B cell (primary cell): ENCODE data around the gene PIH1D1. TPM values are rescaled to one million over a fixed set of nuclear protein-coding genes. Genes with fewer than 3 reads are reported as not detected.

Source experiments
- ATAC-seq: fragments of 200-7000 bp; cut with Tn5 transposase; one replicate; pipeline ENCODE4 v1.10.0; 2021; ENCODE audit warnings: low read depth, mild to moderate bottlenecking, moderate number of reproducible peaks, moderate library complexity
- CTCF ChIA-PET: fragments of 350-600 bp; sonication (Branson Sonifier 250); formaldehyde crosslinking; loops from one replicate; lab custom pipeline; 2021; ENCODE audit warnings: antibody characterized with exemption, inconsistent platforms; lab: Charles Lee
- POLR2A ChIA-PET: fragments of 350-600 bp; sonication (Branson Sonifier 250); formaldehyde crosslinking; loops from one replicate; lab custom pipeline; 2021; ENCODE audit warnings: antibody characterized with exemption; lab: Charles Lee
- DNase-seq: peaks from one replicate; pipeline ENCODE4 v3.0.0; 2013
- H2AFZ ChIP-seq: 2 replicates; pipeline ENCODE4 v1.6.1; 2012; ENCODE audit warnings: mild to moderate bottlenecking, low read depth, low read length; ENCODE audit not compliant: insufficient read depth, poor library complexity, severe bottlenecking
- H3K27ac ChIP-seq, 2 donors: 1 replicate in 1 of 2; 2 replicates in 1 of 2; pipeline ENCODE4 v1.5.1; 2012 to 2013; ENCODE audit warnings: low read length in 2 of 2, mild to moderate bottlenecking in 2 of 2, moderate library complexity in 1 of 2
- H3K27me3 ChIP-seq, 4 experiments: fragments of 200-600 bp in 1 of 4; sonication (generic) in 1 of 4; replicated peaks in 1 of 4; 1 replicate in 2 of 4; 2 replicates in 2 of 4; pipeline versions ENCODE4 v1.6.1 to v1.7.0; 2013 to 2016; ENCODE audit warnings: low read length in 3 of 4, mild to moderate bottlenecking in 2 of 4, mixed read lengths in 1 of 4, moderate library complexity in 1 of 4; ENCODE audit not compliant: insufficient read depth in 4 of 4, control insufficient read depth in 3 of 4; ENCODE audit errors: control extremely low read depth in 1 of 4
- H3K36me3 ChIP-seq, 2 experiments: replicated peaks in 1 of 2; 1 replicate in 1 of 2; 2 replicates in 1 of 2; pipeline versions ENCODE4 v1.6.1 to v1.7.1; 2013; ENCODE audit warnings: low read length in 1 of 2; ENCODE audit not compliant: insufficient read depth in 2 of 2, control insufficient read depth in 1 of 2; ENCODE audit errors: control extremely low read depth in 1 of 2, extremely low read depth in 1 of 2
- H3K4me1 ChIP-seq, 2 donors: fragments of 200-600 bp in 1 of 2; sonication (generic) in 1 of 2; 1 replicate in 1 of 2; 2 replicates in 1 of 2; pipeline versions ENCODE4 v1.5.1 to v1.6.1; 2013 to 2017; ENCODE audit warnings: low read length in 2 of 2; ENCODE audit not compliant: control insufficient read depth in 2 of 2, insufficient read depth in 2 of 2
- H3K4me2 ChIP-seq: replicated peaks from 2 replicates; pipeline ENCODE3; 2012; ENCODE audit warnings: mild to moderate bottlenecking, low read depth, low read length; ENCODE audit not compliant: poor library complexity, severe bottlenecking
- H3K4me3 ChIP-seq, 5 experiments: fragments of 200-600 bp in 1 of 5; sonication (generic) in 1 of 5; 1 replicate in 3 of 5; 2 replicates in 2 of 5; pipeline versions ENCODE4 v1.5.1 to v1.7.0; 2011 to 2016; ENCODE audit warnings: low read length in 4 of 5, mild to moderate bottlenecking in 4 of 5, low read depth in 2 of 5, control low read depth in 1 of 5, moderate library complexity in 1 of 5; ENCODE audit not compliant: insufficient read depth in 1 of 5; ENCODE audit errors: control extremely low read depth in 1 of 5, extremely low read depth in 1 of 5
- H3K79me2 ChIP-seq: fragments of 200-600 bp; sonication (generic); one replicate; pipeline ENCODE4 v1.6.0; 2016; ENCODE audit warnings: low read length; ENCODE audit not compliant: control insufficient read depth, insufficient read depth
- H3K9ac ChIP-seq: fragments of 200-600 bp; sonication (generic); 2 replicates; pipeline ENCODE4 v1.6.1; 2017; ENCODE audit warnings: mild to moderate bottlenecking, low read length, moderate library complexity
- H3K9me3 ChIP-seq, 3 donors: one replicate each; pipeline versions ENCODE4 v1.6.1 to v1.7.1; 2013; ENCODE audit warnings: low read length in 2 of 3; ENCODE audit not compliant: control insufficient read depth in 2 of 3, insufficient read depth in 1 of 3; ENCODE audit errors: control extremely low read depth in 1 of 3
- H4K20me1 ChIP-seq: 2 replicates; pipeline ENCODE4 v1.6.0; 2012; ENCODE audit warnings: mild to moderate bottlenecking, low read length; ENCODE audit not compliant: insufficient read depth, control insufficient read depth, poor library complexity, severe bottlenecking
- H3K27ac Mint-ChIP-seq: one replicate; pipeline ENCODE4 v1.8.0; 2021; ENCODE audit warnings: mixed read lengths
- H3K27me3 Mint-ChIP-seq: one replicate; pipeline ENCODE4 v1.8.0; 2021; ENCODE audit warnings: mixed read lengths
- H3K4me1 Mint-ChIP-seq: one replicate; pipeline ENCODE4 v1.8.0; 2021; ENCODE audit warnings: mixed read lengths
- H3K4me3 Mint-ChIP-seq: one replicate; pipeline ENCODE4 v1.8.0; 2021; ENCODE audit warnings: mixed read lengths
- H3K9me3 Mint-ChIP-seq: one replicate; pipeline ENCODE4 v1.8.0; 2022; ENCODE audit warnings: mixed read lengths; ENCODE audit not compliant: insufficient read depth
- CTCF ChIP-seq: fragments of 200-600 bp; IDR thresholded peaks from one replicate; pipeline ENCODE4 v1.8.0; 2022; ENCODE audit warnings: antibody characterized with exemption, mild to moderate bottlenecking
- EZH2 ChIP-seq: IDR thresholded peaks from 2 replicates; pipeline ENCODE4 v1.6.1; 2012; ENCODE audit warnings: borderline replicate concordance, low read depth, mild to moderate bottlenecking, moderate library complexity, low read length; ENCODE audit not compliant: insufficient read depth, poor library complexity, severe bottlenecking
- WGBS: methylation state at CpG from one replicate; pipeline ENCODE4 v1.1.5; 2013; ENCODE audit warnings: missing lambda C conversion rate; ENCODE audit not compliant: insufficient coverage; 5-methylcytosine and 5-hydroxymethylcytosine counted together
- intact Hi-C: fragments of 100-400 bp; cut with micrococcal nuclease; formaldehyde crosslinking; loops from one replicate; pipeline ENCODE4 v1.10.0; 2022
- polyA plus RNA-seq: library from polyadenylated mRNA; depleted of rRNA; stranded (reverse); fragments of >200 nt; gene quantifications from 2 replicates; pipeline ENCODE4 v1.2.3, GENCODE V29; 2012
- total RNA-seq, 2 donors: library from RNA; stranded (reverse); fragments of 120-200 nt in 1 of 2; gene quantifications; 1 replicate in 1 of 2; 2 replicates in 1 of 2; pipeline versions ENCODE4 v1.2.3 to v1.2.4, GENCODE V29; 2013 to 2022

PIH1D1 gene
- total and polyA plus RNA-seq, 2 donors (not counting 1 experiment from before 2014, with no cell fraction given) = 158 to 184 TPM

- Histone ChIP-seq H3K4me1 (peaks cover 54 to 63% of the 10 kb centered on the region in 2 donors), H3K4me3 (peak overlapping the region in 3 of 5 experiments; percentile 29 to 63 (median 40)), H4K20me1 (no peaks in the 10 kb centered on the region), H2AFZ (peak overlapping the region; percentile 66), H3K36me3 (no peaks in the 10 kb centered on the region), H3K9me3 (peaks cover 0 to 63% (median 4%) of the 10 kb centered on the region in 3 donors), H3K9ac (peak overlapping the region; percentile 60), H3K27me3 (peaks cover 0 to 99% (median 70%) of the 10 kb centered on the region in 4 experiments), H3K4me2 (peak overlapping the region; percentile 86), H3K27ac (no peak overlapping the region), H3K79me2 (no peaks in the 10 kb centered on the region)
- ChIA-PET CTCF (interaction anchor here (0.5 to 2.2 kb wide), 11 partner anchors 9 to 331 kb away, joined by 3 to 9 read pairs (median 3); no protein-coding TSS in a partner anchor), POLR2A (interaction anchor here (0.6 to 0.8 kb wide), 4 partner anchors 9 to 440 kb away, joined by 3 to 5 read pairs (median 4); no protein-coding TSS in a partner anchor)
- DNase-seq = no peak
- peaks cover 58% of the 10 kb centered on the region for H3K4me1 Mint-ChIP-seq
- ATAC-seq = no peak
- H3K4me3 Mint-ChIP-seq = peak overlapping the region; percentile 82
- WGBS = 22% methylated on average over 27 of the region's 29 CpGs
- H3K9me3 Mint-ChIP-seq = no peaks in the 10 kb centered on the region
- peaks cover 77% of the 10 kb centered on the region for H3K27me3 Mint-ChIP-seq
- H3K27ac Mint-ChIP-seq = peak overlapping the region; percentile 32
- TF ChIP-seq EZH2 = peak; percentile 64
- no peak for TF ChIP-seq CTCF
- intact Hi-C loops = loop anchor here (5.0 kb wide), 1 partner anchor 36 kb away; no protein-coding TSS in a partner anchor
These were observed 22.8 kb downstream of the PIH1D1 start for GRCh38 chr19:49428547-49429451.
